GM19193 (cell line): ENCODE data around the gene GPC2.

Source experiments
- POLR2A ChIP-seq: IDR thresholded peaks from 4 replicates; pipeline ENCODE4 v1.6.1; 2011; ENCODE audit not compliant: insufficient read depth, insufficient read length; ENCODE audit errors: extremely low read depth

The GPC2 gene

GRCh38 chr7:100209493-100209892 is 32.3 kb upstream of the GPC2 start:
- no peak for TF ChIP-seq POLR2A

- TF ChIP-seq POLR2A, result peak; percentile 36
Observed at GRCh38 chr7:100208911-100209408, 31.8 kb upstream of the GPC2 start.

GRCh38 chr7:100204454-100204853 is 27.3 kb upstream of the GPC2 start:
- TF ChIP-seq POLR2A, result no peak

- TF ChIP-seq POLR2A, result no peak
Observed at GRCh38 chr7:100200693-100201092, 23.5 kb upstream of the GPC2 start.

GRCh38 chr7:100198266-100198665 is 21.1 kb upstream of the GPC2 start:
- no peak for TF ChIP-seq POLR2A

GRCh38 chr7:100195222-100195621 is 18.0 kb upstream of the GPC2 start:
- no peak for TF ChIP-seq POLR2A

- no peak for TF ChIP-seq POLR2A
Observed at GRCh38 chr7:100192969-100193368, 15.8 kb upstream of the GPC2 start.

- TF ChIP-seq POLR2A, result no peak
Observed at GRCh38 chr7:100191775-100192174, 14.6 kb upstream of the GPC2 start.

GRCh38 chr7:100190048-100190711 is 13.0 kb upstream of the GPC2 start:
- no peak for TF ChIP-seq POLR2A

- TF ChIP-seq POLR2A, result no peak
Observed at GRCh38 chr7:100189061-100189460, 11.9 kb upstream of the GPC2 start.

- no peak for TF ChIP-seq POLR2A
Observed at GRCh38 chr7:100185726-100186125, 8.5 kb upstream of the GPC2 start.

GRCh38 chr7:100176096-100177044 is 811 bp downstream of the GPC2 start:
- no peak for TF ChIP-seq POLR2A

- no peak for TF ChIP-seq POLR2A
Observed at GRCh38 chr7:100175296-100175935, 1.8 kb downstream of the GPC2 start.

GRCh38 chr7:100174582-100174981 is 2.6 kb downstream of the GPC2 start:
- no peak for TF ChIP-seq POLR2A

- no peak for TF ChIP-seq POLR2A
Observed at GRCh38 chr7:100173806-100174495, 3.2 kb downstream of the GPC2 start.
